Measurements from ENCODE around the gene BLOC1S5. TPM values are rescaled to one million over a fixed set of nuclear protein-coding genes. Genes with fewer than 3 reads are reported as not detected.

Gene BLOC1S5
- total RNA-seq, 3 donors from 2014 or later = 11.8 to 13.8 (median 12.2) TPM

GRCh38 chr6:8005136-8005535, 59.1 kb downstream of the BLOC1S5 start:
- Histone ChIP-seq H3K4me3 (no peak overlapping the region), H3K4me1 (ENCODE audit: low read depth) (no peaks in the 10 kb centered on the region), H3K36me3 (ENCODE audit: low read depth) (no peaks in the 10 kb centered on the region), H3K9me3 (no peaks in the 10 kb centered on the region)
- TF ChIP-seq CTCF (IDR thresholded peaks at IDR 0.05) = no peak
- intact Hi-C loops (cut with DNase I, micrococcal nuclease) = loop anchor here (5.0 to 10.0 kb wide), 2 partner anchors 280 to 283 kb away; partner anchors contain the start of gene BMP6 (in 1 of the 2)
- no peak for ATAC-seq
- no peak for DNase-seq

- intact Hi-C loops (cut with DNase I, micrococcal nuclease) = loop anchor here in 1 of 2 donors (10.0 kb wide), 1 partner anchor 276 kb away; the partner anchor contains the start of gene BMP6
- Histone ChIP-seq H3K4me3 (no peak overlapping the region), H3K9me3 (no peaks in the 10 kb centered on the region), H3K36me3 (ENCODE audit: low read depth) (no peaks in the 10 kb centered on the region), H3K4me1 (ENCODE audit: low read depth) (no peaks in the 10 kb centered on the region)
- DNase-seq = no peak
- no peak for ATAC-seq
- no peak for TF ChIP-seq CTCF (IDR thresholded peaks at IDR 0.05)
These were observed 63.6 kb downstream of the BLOC1S5 start for GRCh38 chr6:8000636-8001035.

GRCh38 chr6:8000188-8000596, 64.0 kb downstream of the BLOC1S5 start:
- no peak for ATAC-seq

GRCh38 chr6:7999201-7999600, 65.0 kb downstream of the BLOC1S5 start:
- intact Hi-C loops (cut with DNase I, micrococcal nuclease) = no loop called here
- H3K4me3 ChIP-seq = no peak overlapping the region
- no peaks in the 10 kb centered on the region for H3K4me1 ChIP-seq (ENCODE audit: low read depth)
- DNase-seq = no peak
- H3K9me3 ChIP-seq = no peaks in the 10 kb centered on the region
- TF ChIP-seq CTCF (IDR thresholded peaks at IDR 0.05) = no peak
- H3K36me3 ChIP-seq (ENCODE audit: low read depth) = no peaks in the 10 kb centered on the region
- no peak for ATAC-seq

More at GRCh38 chr6:8000188-8000596, 64.0 kb downstream of the BLOC1S5 start:
- no peaks in the 10 kb centered on the region for H3K4me1 ChIP-seq (ENCODE audit: low read depth)
- DNase-seq = no peak
- no peak for TF ChIP-seq CTCF (IDR thresholded peaks at IDR 0.05)
- intact Hi-C loops (cut with DNase I, micrococcal nuclease) = loop anchor here in 1 of 2 donors (10.0 kb wide), 1 partner anchor 275 kb away; the partner anchor contains the start of gene BMP6
- H3K36me3 ChIP-seq (ENCODE audit: low read depth) = no peaks in the 10 kb centered on the region
- no peaks in the 10 kb centered on the region for H3K9me3 ChIP-seq
- H3K4me3 ChIP-seq = no peak overlapping the region

GRCh38 chr6:7998103-7998725, 66.0 kb downstream of the BLOC1S5 start:
- no peak for DNase-seq
- Histone ChIP-seq H3K4me3 (no peak overlapping the region), H3K4me1 (ENCODE audit: low read depth) (no peaks in the 10 kb centered on the region), H3K9me3 (no peaks in the 10 kb centered on the region), H3K36me3 (ENCODE audit: low read depth) (no peaks in the 10 kb centered on the region)
- intact Hi-C loops (cut with DNase I, micrococcal nuclease) = no loop called here
- ATAC-seq = peak; percentile 42
- TF ChIP-seq CTCF (IDR thresholded peaks at IDR 0.05) = no peak
